C4-2B (cell line): ENCODE data around the gene PRTFDC1.

Source experiments
- CTCF ChIP-seq: fragments of 450-650 bp; conservative IDR thresholded peaks from 2 replicates; pipeline ENCODE4 v1.5.1; 2017; ENCODE audit warnings: mild to moderate bottlenecking
- ZFX ChIP-seq: fragments of 450-650 bp; IDR thresholded peaks from 2 replicates; pipeline ENCODE4 v1.6.1; 2017

GRCh38 chr10:24995072-24995471 is 42.7 kb upstream of the PRTFDC1 start:
- TF ChIP-seq CTCF (no peak), ZFX (no peak)
